Stimulated activated effector memory CD8-positive, alpha-beta T cell treated with anti-CD3 and anti-CD28 coated beads, Interleukin-12 subunit alpha, Interleukin-12 subunit beta, amount 100 ng/mL, for 72 hours (primary cell): ENCODE data around the gene KIF6.
"Not testable (repeated sequence)": the region's sequence is repeated elsewhere in the genome, so short reads cannot be mapped to it uniquely, and the experiment has no call there.

Source experiments
- ATAC-seq: fragments of 150-1000 bp; cut with Tn5 transposase; 2 replicates; pipeline ENCODE4 v1.10.0; 2021
- DNase-seq, 2 donors: peaks; one replicate each; pipeline ENCODE4 v3.0.0; 2021 to 2022; ENCODE audit warnings: low spot score in 2 of 2
- H3K27ac Mint-ChIP-seq: one replicate; pipeline ENCODE4 v1.8.0; 2022; ENCODE audit warnings: mild to moderate bottlenecking, mixed read lengths
- H3K36me3 Mint-ChIP-seq: one replicate; pipeline ENCODE4 v1.8.0; 2022; ENCODE audit warnings: mild to moderate bottlenecking, mixed read lengths
- H3K4me1 Mint-ChIP-seq: one replicate; pipeline ENCODE4 v1.8.0; 2022; ENCODE audit warnings: mixed read lengths
- H3K4me3 Mint-ChIP-seq: one replicate; pipeline ENCODE4 v1.8.0; 2022; ENCODE audit warnings: mild to moderate bottlenecking, mixed read lengths
- H3K9me3 Mint-ChIP-seq: one replicate; pipeline ENCODE4 v1.8.0; 2022; ENCODE audit warnings: mixed read lengths

KIF6 gene

DNA sequence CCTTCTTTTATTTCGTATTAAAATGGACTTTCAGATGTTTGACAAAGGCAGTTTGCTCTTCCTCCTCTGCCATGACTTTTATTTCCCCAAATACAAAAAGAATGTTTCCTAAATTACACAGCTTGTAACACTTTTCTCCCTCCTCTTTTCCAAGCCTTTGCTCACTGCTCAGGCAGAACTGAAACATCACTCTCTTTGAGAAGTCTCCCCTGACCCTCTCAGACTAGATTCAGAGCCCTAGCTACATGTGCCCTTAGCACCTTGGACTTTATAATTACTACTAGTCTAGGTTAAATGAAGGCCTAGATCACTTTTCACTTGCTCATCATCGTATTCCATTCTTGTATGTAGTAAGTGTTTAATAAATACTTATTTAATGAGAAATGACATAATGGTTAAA is 8.5 kb upstream of the KIF6 start:
- DNase-seq = no peak
- peaks cover 2% of the 10 kb centered on the region for H3K9me3 Mint-ChIP-seq
- H3K27ac Mint-ChIP-seq = no peak overlapping the region

DNA sequence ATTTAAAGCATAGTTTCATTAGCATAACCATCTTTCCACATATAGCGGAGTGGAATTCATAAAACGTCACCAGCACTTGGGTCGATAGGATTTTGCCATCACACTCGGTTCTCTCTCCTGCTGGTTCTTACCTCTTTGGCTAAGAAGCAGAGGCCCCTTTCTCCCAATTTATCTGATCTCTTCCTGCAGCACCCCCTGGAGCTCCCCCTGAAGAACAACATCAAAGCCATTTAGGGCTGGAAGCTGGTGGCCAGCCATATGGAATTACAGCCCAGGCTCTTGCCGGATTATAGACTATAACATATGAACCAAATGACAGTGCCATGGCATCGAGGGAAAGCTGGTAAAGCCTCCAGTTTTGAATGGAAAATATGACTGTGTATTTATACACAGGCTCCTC is 6.4 kb upstream of the KIF6 start:
- DNase-seq (no peak), ATAC-seq (no peak)
- Mint-ChIP-seq H3K27ac (no peak overlapping the region), H3K4me3 (no peak overlapping the region), H3K4me1 (no peaks in the 10 kb centered on the region), H3K9me3 (no peaks in the 10 kb centered on the region), H3K36me3 (no peaks in the 10 kb centered on the region)

More for the DNA sequence above, 8.5 kb upstream of the KIF6 start:
- Mint-ChIP-seq H3K4me3 (no peak overlapping the region), H3K36me3 (no peaks in the 10 kb centered on the region), H3K4me1 (no peaks in the 10 kb centered on the region)
- ATAC-seq = no peak

DNA sequence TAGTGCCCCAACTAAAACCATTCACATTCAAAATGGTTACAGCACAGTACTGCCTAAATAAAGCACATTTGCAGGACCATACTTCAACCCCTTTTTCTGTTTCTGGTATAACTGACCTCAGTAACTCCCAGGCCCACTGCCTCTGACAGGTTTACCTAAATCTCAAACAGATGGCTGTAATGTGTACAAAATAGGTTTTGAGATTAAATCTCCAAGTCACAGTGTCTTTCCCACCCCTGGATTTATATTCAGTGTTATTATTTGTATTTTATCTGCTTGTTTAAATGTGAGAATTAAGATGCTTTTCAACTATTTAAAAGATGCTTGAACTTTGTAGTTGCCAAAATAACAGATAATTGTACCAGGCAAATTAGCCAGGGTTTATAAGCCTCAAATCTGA is 4.7 kb upstream of the KIF6 start:
- DNase-seq (no peak), ATAC-seq (no peak)
- H3K4me3 Mint-ChIP-seq = no peak overlapping the region
- no peaks in the 10 kb centered on the region for H3K9me3 Mint-ChIP-seq
- H3K27ac Mint-ChIP-seq = no peak overlapping the region
- H3K36me3 Mint-ChIP-seq = no peaks in the 10 kb centered on the region
- no peaks in the 10 kb centered on the region for H3K4me1 Mint-ChIP-seq

DNA sequence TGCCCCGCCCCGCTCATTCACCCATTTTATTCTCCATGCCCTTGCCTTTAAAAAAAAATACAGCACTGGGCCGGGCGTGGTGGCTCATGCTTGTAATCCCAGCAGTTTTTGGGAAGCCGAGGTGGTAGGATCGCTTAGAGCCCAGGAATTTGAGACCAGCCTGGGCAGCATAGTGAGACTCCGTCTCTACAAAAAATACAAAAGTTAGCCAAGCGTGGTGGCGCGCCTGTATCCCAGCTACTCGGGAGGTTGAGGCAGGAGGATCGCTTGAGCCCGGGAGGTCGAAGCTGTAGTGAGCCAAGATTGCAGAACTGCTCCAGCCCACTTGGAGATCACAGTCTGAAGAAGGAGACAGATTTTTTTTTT is 407 bp upstream of the KIF6 start:
- no peak for ATAC-seq
- Mint-ChIP-seq H3K27ac (peak overlapping the region; percentile 50), H3K4me3 (peak overlapping the region; percentile 75), H3K9me3 (no peaks in the 10 kb centered on the region), H3K36me3 (no peaks in the 10 kb centered on the region), H3K4me1 (no peaks in the 10 kb centered on the region)
- DNase-seq = no peak

DNA sequence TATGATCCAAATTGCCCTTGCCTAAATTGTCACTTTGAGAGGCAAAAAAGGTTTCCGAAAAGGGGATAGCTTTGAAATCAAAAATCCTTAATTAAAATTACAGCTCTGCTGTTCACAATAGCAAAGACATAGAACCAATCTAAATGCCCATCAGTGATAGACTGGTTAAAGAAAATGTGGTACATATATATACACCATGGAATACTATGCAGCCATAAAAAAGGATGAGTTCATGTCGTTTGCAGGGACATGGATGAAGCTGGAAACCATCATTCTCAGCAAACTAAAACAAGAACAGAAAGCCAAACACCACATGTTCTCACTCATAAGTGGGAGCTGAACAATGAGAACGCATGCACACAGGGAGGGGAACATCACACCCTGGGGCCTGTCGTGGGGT is 1.9 kb downstream of the KIF6 start:
- H3K27ac Mint-ChIP-seq, H3K36me3 Mint-ChIP-seq, H3K4me3 Mint-ChIP-seq, ATAC-seq, DNase-seq, H3K9me3 Mint-ChIP-seq, H3K4me1 Mint-ChIP-seq: not testable (repeated sequence)

DNA sequence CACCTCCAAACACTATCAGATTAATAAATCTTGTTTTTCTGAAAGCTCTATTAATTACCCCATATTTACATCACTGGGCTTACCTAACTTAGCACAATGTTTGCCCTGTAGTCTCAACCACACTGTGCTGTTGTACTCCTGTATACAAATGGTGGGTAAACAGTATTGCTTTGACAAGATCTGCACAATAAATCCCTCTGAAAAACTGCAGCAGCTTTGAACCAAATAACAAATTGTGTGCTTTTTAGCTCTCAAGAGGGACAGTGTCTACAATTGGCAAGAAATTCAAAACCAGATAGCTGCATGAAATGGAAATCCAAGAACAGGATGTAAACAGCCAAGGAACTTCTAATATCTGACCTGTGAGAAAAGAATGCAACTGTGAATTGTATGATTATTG is 10.4 kb downstream of the KIF6 start:
- no peaks in the 10 kb centered on the region for H3K36me3 Mint-ChIP-seq
- H3K9me3 Mint-ChIP-seq = no peaks in the 10 kb centered on the region
- H3K4me3 Mint-ChIP-seq = no peak overlapping the region
- no peaks in the 10 kb centered on the region for H3K4me1 Mint-ChIP-seq
- no peak for DNase-seq
- no peak for ATAC-seq
- H3K27ac Mint-ChIP-seq = no peak overlapping the region

DNA sequence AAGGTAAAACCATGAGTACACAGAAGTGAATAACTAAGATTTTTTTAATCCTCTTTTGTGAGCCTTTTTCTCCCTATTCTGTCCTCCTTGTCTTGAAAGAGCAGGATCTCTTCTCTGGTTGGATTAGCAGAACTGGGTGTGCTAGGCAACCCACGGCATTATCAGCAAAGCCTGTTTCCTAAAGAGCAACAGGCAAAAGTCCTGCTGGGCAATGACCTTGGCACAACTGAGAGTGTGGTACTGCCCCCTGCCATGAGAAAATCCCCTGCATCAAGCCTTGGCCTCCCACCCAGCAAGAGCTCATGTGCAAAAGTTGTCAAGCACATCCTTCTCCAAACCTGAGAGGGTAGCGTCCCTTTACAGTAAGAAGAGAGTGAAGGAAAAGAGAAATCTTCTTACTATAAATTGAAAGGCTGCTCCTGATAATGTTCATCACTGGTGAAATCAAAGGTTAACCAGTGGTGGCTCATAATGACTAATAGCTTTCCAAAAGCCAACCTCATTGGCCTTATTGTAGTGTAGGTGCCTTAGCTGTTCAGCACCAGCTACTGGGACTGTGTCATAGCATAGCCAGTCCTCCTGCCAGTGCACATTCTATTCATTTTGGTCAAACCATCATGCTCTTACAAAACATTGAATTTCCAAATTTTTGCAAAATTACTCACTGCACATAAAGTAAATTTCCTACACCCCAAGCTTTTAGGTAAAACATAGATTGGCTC is 17.1 kb downstream of the KIF6 start:
- no peak overlapping the region for H3K27ac Mint-ChIP-seq
- DNase-seq = no peak

DNA sequence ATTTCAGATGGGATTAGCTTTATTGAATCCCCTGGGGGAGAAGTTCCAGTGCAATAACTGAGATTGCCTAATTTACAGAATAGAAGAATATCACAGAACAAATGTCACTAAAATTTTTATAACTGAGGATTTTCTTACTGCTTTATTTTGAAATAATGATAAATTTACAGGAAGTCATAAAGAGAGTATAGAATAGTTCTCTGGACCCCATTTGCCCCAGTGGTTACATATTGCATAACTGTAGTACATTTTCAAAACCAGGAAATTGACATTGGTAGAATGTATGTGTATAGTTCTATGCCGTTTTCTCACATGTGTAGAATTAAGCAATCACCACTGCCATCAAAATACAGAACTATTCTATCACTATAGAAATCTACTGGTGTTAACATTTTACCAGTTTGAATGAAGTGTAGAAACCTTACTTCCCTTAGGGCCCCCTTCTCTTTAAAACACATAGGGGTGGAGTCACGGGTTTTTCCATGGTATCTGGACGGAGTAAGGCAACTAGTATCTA is 18.3 kb downstream of the KIF6 start:
- no peaks in the 10 kb centered on the region for H3K9me3 Mint-ChIP-seq
- H3K36me3 Mint-ChIP-seq = no peaks in the 10 kb centered on the region
- no peak for DNase-seq
- H3K4me3 Mint-ChIP-seq = no peak overlapping the region
- no peak for ATAC-seq
- H3K4me1 Mint-ChIP-seq = no peaks in the 10 kb centered on the region
- no peak overlapping the region for H3K27ac Mint-ChIP-seq

More for the DNA sequence above, 17.1 kb downstream of the KIF6 start:
- ATAC-seq = no peak
- H3K36me3 Mint-ChIP-seq = no peaks in the 10 kb centered on the region
- no peaks in the 10 kb centered on the region for H3K9me3 Mint-ChIP-seq
- no peaks in the 10 kb centered on the region for H3K4me1 Mint-ChIP-seq
- no peak overlapping the region for H3K4me3 Mint-ChIP-seq

DNA sequence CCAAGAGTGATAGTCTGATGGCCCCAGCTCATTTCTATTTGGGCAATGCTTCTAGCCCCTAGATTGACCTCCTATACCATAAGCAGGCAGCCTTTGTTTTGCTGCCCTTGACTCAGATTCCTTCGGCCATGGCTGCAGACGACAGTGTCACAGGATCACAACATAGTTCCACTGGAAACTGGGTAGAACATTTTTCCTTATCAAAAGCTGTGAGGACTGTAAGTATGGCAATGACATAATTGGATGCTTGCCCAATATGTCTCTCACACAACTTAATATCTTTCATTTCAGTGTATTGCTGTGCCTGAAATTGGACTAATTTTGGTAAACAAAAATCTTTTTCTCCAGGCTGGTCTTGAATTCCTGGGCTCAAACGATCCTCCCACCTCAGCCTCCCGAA is 22.9 kb downstream of the KIF6 start:
- ATAC-seq = no peak
- Mint-ChIP-seq H3K4me3 (no peak overlapping the region), H3K4me1 (no peaks in the 10 kb centered on the region)

DNA sequence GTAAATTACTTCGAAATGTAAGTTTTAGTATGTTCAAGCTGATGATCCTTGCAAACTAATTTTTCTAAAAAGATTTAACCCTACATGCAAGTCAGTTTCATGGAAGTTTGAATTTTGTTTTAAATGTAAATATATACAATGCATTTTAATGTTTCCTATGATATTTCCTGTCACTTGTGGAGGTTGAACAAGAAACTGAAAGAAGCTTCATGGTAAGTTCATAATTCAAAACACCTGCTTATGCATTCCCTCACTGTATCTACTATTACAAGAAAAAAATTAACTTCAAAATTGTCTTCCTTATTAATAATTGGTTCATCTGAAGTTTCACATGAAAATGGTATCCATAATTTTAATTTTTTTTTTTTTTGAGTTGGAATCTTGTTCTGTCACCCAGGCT is 24.8 kb downstream of the KIF6 start:
- Mint-ChIP-seq H3K27ac (no peak overlapping the region), H3K36me3 (no peaks in the 10 kb centered on the region), H3K9me3 (no peaks in the 10 kb centered on the region), H3K4me3 (no peak overlapping the region), H3K4me1 (no peaks in the 10 kb centered on the region)
- no peak for DNase-seq
- ATAC-seq = no peak

More for the DNA sequence above, 22.9 kb downstream of the KIF6 start:
- Mint-ChIP-seq H3K36me3 (no peaks in the 10 kb centered on the region), H3K27ac (no peak overlapping the region), H3K9me3 (no peaks in the 10 kb centered on the region)
- DNase-seq = no peak

DNA sequence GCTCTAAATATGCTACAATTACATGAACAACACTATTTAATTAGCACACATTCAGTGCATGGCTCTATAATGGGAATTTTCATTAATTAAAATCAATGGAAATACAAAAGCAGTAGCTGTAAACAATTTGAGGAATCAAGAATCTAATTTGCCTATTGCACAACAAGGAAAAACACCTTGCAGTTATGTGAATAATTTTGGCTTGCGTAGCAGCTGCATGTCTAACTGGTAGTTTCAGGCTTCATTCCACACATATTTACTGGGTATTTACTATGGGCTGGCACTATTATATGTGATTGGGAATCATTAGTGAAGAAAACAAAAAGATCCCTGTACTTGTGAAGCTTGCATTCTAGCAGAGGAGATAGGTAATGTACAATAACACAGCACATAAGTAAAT is 26.4 kb downstream of the KIF6 start:
- Mint-ChIP-seq H3K36me3 (no peaks in the 10 kb centered on the region), H3K4me3 (no peak overlapping the region), H3K4me1 (no peaks in the 10 kb centered on the region), H3K27ac (no peak overlapping the region), H3K9me3 (no peaks in the 10 kb centered on the region)
- no peak for ATAC-seq
- no peak for DNase-seq

DNA sequence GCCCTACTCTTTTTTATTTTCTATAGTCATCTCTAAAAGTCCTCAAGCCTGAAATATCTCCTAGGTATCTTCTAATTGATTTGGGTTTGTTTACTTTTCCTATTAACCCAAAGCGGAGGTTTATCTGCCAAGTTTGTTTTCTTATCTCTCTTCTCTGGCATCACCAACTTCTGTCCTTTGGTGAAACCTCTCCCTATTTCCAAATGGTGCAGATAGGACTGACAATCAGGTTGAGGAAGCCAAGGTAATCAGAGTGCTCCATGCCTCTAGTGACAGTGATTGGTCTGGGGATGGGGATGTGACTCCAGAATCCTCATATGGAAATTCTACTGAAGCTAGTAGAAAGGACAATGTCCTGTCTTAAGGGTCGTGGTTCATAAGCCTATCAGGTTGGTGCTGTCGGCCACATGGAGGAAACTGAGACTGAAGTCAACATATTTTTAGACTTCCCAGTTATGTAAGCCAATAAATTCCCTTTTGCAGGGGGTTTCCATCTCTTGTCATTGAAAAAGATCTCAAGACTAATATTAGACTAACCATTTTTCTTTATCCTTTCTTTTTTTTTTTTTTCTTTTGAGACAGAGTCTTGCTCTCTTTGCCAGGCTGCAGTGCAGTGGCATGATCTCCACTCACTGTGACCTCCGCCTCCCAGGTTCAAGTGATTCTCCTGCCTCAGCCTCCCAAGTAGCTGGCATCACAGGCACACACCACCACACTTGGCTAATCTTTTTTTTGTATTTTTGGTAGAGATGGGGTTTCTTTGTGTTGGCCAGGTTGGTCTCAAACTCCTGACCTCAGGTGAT is 28.0 kb downstream of the KIF6 start:
- no peaks in the 10 kb centered on the region for H3K9me3 Mint-ChIP-seq
- no peaks in the 10 kb centered on the region for H3K4me1 Mint-ChIP-seq
- DNase-seq = no peak
- no peaks in the 10 kb centered on the region for H3K36me3 Mint-ChIP-seq
- no peak overlapping the region for H3K27ac Mint-ChIP-seq
- H3K4me3 Mint-ChIP-seq = no peak overlapping the region
- no peak for ATAC-seq

DNA sequence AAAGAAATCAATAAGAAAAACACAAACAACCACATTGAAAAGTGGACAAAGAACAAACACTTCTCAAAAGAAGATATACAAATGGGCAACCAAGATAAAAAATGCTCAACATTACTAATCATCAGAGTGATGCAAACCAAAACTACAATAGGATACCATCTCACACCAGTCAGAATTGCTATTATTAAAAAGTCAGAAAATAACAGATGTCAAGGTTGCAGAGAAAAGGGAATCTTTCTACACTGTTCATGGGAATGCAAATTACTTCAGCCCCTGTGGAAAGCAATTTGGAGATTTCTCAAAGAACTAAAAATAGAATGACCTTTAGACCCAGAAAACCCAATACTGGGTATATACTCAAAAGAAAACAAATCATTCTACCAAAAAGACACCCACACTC is 29.8 kb downstream of the KIF6 start:
- Mint-ChIP-seq H3K27ac (no peak overlapping the region), H3K4me3 (no peak overlapping the region), H3K36me3 (no peaks in the 10 kb centered on the region), H3K4me1 (no peaks in the 10 kb centered on the region), H3K9me3 (no peaks in the 10 kb centered on the region)
- ATAC-seq (no peak), DNase-seq (no peak)

DNA sequence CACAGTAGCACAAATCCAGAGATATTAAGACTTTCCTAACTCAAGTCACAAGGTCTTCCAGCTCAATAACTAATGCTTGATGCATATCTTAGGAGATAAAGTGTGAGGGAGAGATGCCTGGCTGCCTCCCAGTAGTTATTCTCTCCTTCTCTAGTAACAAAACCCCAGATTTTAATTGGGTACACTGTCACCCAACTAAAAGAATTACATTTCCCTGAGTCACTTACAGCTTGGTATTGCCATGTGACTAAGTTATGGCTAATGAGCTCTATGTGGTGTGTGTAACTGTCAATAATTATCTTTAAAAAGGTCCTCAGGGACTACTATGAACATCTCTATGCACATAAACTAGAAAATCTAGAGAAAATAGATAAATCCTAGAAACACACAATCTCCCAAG is 32.0 kb downstream of the KIF6 start:
- H3K27ac Mint-ChIP-seq = no peak overlapping the region
- no peak for ATAC-seq
- H3K36me3 Mint-ChIP-seq = no peaks in the 10 kb centered on the region
- DNase-seq = no peak
- no peaks in the 10 kb centered on the region for H3K9me3 Mint-ChIP-seq
- H3K4me3 Mint-ChIP-seq = no peak overlapping the region
- no peaks in the 10 kb centered on the region for H3K4me1 Mint-ChIP-seq

DNA sequence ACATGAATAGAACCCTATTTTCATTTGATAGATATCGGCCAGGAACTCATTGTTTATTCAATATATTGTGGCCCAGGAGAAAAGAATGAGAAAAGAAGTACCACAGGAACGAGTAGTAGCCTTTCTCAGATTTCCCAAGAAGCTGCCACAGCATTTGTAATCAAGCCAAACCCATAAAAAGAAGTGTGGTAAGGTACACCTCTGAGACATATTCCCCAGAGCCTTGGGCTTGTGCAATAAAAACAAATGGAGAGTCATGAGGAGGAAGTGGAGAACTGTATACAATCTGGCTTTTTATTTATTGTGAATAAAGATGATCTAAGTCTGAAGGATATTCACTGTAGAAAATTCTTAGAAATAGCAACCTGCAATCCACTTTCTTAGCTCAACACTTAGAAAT is 36.7 kb downstream of the KIF6 start:
- DNase-seq (no peak), ATAC-seq (no peak)
- no peaks in the 10 kb centered on the region for H3K36me3 Mint-ChIP-seq
- no peak overlapping the region for H3K4me3 Mint-ChIP-seq
- H3K27ac Mint-ChIP-seq = no peak overlapping the region
- no peaks in the 10 kb centered on the region for H3K4me1 Mint-ChIP-seq
- no peaks in the 10 kb centered on the region for H3K9me3 Mint-ChIP-seq

DNA sequence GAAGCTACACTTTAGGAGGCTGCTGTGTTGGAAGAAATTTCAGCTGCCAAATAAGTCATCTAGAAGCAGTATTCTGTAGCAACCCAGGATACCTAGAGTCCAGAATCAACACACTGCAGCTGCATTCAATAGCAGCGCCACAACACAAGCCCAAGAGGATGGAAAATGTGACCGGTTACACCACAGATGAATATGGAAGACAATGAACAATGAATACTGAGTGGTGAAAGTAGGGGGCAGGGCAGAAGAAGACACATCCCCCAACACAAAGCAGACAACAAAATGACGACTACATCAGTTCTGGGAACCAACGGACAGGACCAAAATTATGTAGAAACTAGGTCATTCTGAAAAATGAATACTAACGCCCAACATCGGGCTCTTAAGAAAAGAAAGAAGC is 38.2 kb downstream of the KIF6 start:
- Mint-ChIP-seq H3K4me3 (no peak overlapping the region), H3K36me3 (no peaks in the 10 kb centered on the region), H3K27ac (no peak overlapping the region), H3K4me1 (no peaks in the 10 kb centered on the region), H3K9me3 (no peaks in the 10 kb centered on the region)
- ATAC-seq (no peak), DNase-seq (no peak)
